ENCODE results near the gene TRIM8.

Gene TRIM8

DNA sequence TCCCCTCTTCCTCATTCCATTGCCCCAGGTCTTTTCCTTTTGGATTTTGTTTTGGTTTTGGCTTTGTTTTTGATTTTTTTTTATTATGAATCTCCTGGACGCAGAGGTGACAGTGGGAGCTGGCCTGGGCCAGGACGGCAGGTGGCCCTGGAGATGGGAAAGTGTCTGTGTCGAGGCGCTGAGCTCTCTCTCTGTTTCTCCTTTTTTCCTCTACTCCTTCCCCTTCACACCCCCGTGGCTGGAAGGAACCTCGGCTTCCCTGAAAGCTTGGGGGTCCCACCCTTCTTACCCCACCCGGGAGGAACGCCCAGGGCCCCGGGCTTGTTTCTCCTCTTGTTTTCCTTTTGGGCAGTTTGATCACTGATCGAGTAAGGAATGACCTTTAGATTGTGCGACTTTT is 13.2 kb downstream of the TRIM8 start:
- Histone ChIP-seq H4K20me1 (ENCODE audit: control insufficient read depth, insufficient read depth, low read depth, low read length) (peaks cover 6% of the 10 kb centered on the region), H3K27ac (ENCODE audit: low read depth, low read length) (no peak overlapping the region), H3K9me3 (ENCODE audit: control insufficient read depth, insufficient read depth, low read length) (no peaks in the 10 kb centered on the region), H3F3A (ENCODE audit: control insufficient read depth, insufficient read depth) (peaks cover 15% of the 10 kb centered on the region), H3K4me1 (ENCODE audit: control insufficient read depth, low read length) (peaks cover 57% of the 10 kb centered on the region), H3K9me2 (replicated peaks; ENCODE audit: control insufficient read depth, low read length) (no peaks in the 10 kb centered on the region), H3K36me3 (ENCODE audit: control insufficient read depth, low read length) (peaks cover 61% of the 10 kb centered on the region), H3K79me2 (ENCODE audit: control insufficient read depth, low read length) (peaks cover 25% of the 10 kb centered on the region), H3K4me3 (ENCODE audit: low read length) (no peak overlapping the region), H3K27me3 (ENCODE audit: control insufficient read depth, low read length) (no peaks in the 10 kb centered on the region), H3K4me2 (ENCODE audit: low read length) (no peak overlapping the region)
- TF ChIP-seq EZH2phosphoT487 (IDR thresholded peaks at IDR 0.05; ENCODE audit: borderline replicate concordance, low read length), result no peak
- TF ChIP-seq, protein P1, sequence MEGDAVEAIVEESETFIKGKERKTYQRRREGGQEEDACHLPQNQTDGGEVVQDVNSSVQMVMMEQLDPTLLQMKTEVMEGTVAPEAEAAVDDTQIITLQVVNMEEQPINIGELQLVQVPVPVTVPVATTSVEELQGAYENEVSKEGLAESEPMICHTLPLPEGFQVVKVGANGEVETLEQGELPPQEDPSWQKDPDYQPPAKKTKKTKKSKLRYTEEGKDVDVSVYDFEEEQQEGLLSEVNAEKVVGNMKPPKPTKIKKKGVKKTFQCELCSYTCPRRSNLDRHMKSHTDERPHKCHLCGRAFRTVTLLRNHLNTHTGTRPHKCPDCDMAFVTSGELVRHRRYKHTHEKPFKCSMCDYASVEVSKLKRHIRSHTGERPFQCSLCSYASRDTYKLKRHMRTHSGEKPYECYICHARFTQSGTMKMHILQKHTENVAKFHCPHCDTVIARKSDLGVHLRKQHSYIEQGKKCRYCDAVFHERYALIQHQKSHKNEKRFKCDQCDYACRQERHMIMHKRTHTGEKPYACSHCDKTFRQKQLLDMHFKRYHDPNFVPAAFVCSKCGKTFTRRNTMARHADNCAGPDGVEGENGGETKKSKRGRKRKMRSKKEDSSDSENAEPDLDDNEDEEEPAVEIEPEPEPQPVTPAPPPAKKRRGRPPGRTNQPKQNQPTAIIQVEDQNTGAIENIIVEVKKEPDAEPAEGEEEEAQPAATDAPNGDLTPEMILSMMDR (IDR thresholded peaks at IDR 0.05; ENCODE audit: low read depth, low read length, poor library complexity, severe bottlenecking), result no peak

DNA sequence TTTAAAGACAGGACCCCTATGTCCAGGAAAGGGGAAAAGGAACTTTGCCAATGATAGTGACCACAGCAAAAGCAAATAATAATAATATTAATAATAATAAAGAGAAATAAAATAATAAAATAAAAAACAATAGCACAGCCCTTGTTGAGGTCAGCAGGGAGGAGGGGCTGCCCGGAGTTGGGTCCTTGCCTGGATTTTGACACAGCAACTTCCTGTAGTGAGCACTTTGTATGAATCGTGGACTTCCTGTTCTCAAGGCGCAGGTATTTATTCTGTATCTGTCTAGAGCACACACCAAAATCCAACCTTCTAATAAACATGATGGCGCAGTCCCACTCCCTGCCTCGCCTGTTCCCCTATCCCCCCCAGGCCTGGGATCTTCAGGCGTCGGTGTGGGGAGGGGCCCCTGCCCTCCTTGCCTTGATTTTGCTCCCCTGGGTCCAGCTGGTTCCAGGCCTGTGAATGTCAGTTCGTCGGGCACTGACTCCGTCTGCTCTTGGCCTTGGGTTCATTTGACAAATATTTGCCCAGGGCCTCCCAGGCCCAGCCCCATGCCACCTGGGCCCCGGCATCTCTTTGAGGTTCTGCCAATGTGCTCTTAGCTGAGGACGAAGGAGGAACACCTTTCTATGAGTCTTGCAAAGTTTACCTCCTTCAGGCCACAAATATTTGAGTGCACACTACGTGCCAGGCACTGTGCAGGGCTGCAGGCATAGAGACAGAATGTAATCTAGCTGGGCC is 13.9 kb downstream of the TRIM8 start:
- no peak overlapping the region for H3K27ac ChIP-seq (ENCODE audit: low read depth, low read length)
- H3K27me3 ChIP-seq (ENCODE audit: control insufficient read depth, low read length), result no peaks in the 10 kb centered on the region
- H3K4me1 ChIP-seq (ENCODE audit: control insufficient read depth, low read length), result peaks cover 49% of the 10 kb centered on the region
- peaks cover 54% of the 10 kb centered on the region for H3K36me3 ChIP-seq (ENCODE audit: control insufficient read depth, low read length)
- peaks cover 8% of the 10 kb centered on the region for H3F3A ChIP-seq (ENCODE audit: control insufficient read depth, insufficient read depth)
- H3K4me2 ChIP-seq (ENCODE audit: low read length), result no peak overlapping the region
- H3K4me3 ChIP-seq (ENCODE audit: low read length), result no peak overlapping the region
- TF ChIP-seq, protein P1 (IDR thresholded peaks at IDR 0.05; ENCODE audit: low read depth, low read length, poor library complexity, severe bottlenecking), result no peak
- no peak for TF ChIP-seq EZH2phosphoT487 (IDR thresholded peaks at IDR 0.05; ENCODE audit: borderline replicate concordance, low read length)
- H3K79me2 ChIP-seq (ENCODE audit: control insufficient read depth, low read length), result peaks cover 18% of the 10 kb centered on the region
- H3K9me3 ChIP-seq (ENCODE audit: control insufficient read depth, insufficient read depth, low read length), result no peaks in the 10 kb centered on the region
- peaks cover 3% of the 10 kb centered on the region for H4K20me1 ChIP-seq (ENCODE audit: control insufficient read depth, insufficient read depth, low read depth, low read length)
- no peaks in the 10 kb centered on the region for H3K9me2 ChIP-seq (replicated peaks; ENCODE audit: control insufficient read depth, low read length)

DNA sequence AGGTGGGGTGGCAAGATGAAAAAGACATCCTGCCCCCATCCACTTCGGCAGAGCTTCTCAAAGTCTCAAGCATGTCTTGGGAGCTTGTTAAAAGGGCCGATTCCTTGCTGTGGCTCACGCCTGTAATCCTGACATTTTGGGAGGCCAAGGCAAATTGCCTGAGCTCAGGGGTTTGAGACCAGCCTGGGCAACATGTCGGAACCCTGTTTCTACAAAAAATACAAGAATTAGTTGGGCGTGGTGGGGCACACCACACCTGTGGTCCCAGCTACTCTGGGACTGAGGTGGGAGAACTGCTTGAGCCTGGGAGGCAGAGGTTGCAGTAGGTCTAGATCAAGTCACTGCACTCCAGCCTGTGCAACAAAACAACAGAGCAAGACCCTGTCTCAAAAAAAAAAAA is 14.5 kb downstream of the TRIM8 start:
- Histone ChIP-seq H4K20me1 (ENCODE audit: control insufficient read depth, insufficient read depth, low read depth, low read length) (no peaks in the 10 kb centered on the region), H3K27me3 (ENCODE audit: control insufficient read depth, low read length) (no peaks in the 10 kb centered on the region), H3K9me3 (ENCODE audit: control insufficient read depth, insufficient read depth, low read length) (no peaks in the 10 kb centered on the region), H3K4me2 (ENCODE audit: low read length) (no peak overlapping the region), H3K27ac (ENCODE audit: low read depth, low read length) (no peak overlapping the region), H3K36me3 (ENCODE audit: control insufficient read depth, low read length) (peaks cover 48% of the 10 kb centered on the region), H3K4me1 (ENCODE audit: control insufficient read depth, low read length) (peaks cover 44% of the 10 kb centered on the region), H3K4me3 (ENCODE audit: low read length) (no peak overlapping the region), H3K79me2 (ENCODE audit: control insufficient read depth, low read length) (peaks cover 12% of the 10 kb centered on the region), H3K9me2 (replicated peaks; ENCODE audit: control insufficient read depth, low read length) (no peaks in the 10 kb centered on the region), H3F3A (ENCODE audit: control insufficient read depth, insufficient read depth) (peaks cover 7% of the 10 kb centered on the region; the same call in 1 of the 2 replicates)
- TF ChIP-seq EZH2phosphoT487 (IDR thresholded peaks at IDR 0.05; ENCODE audit: borderline replicate concordance, low read length), result no peak
- TF ChIP-seq, protein P1 (IDR thresholded peaks at IDR 0.05; ENCODE audit: low read depth, low read length, poor library complexity, severe bottlenecking), result no peak
